ENCODE data around the gene PUS3.
"Not testable (repeated sequence)": the region's sequence is repeated elsewhere in the genome, so short reads cannot be mapped to it uniquely, and the experiment has no call there.

PUS3 gene

GRCh38 chr11:125857670-125858069 lies 45.3 kb downstream of the PUS3 start:
- DNase-seq: not testable (repeated sequence)

DNA sequence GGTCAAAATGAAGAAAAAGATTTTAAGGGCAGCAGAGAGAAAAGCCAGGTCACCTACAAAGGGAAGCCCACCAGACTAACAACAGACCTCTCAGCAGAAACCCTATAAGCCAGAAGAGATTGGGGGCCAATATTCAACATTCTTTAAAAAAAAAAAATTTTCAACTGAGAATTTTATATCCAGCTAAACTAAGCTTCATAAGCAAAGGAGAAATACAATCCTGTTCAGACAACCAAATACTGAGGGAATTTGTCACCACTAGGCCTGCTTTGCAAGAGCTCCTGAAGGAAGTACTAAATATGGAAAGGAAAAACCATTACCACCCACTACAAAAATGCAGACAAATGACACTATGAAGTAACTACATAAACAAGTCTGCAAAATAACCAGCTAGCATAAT lies 56.8 kb downstream of the PUS3 start:
- DNase-seq: no peak

Measured in stimulated activated CD4-positive, alpha-beta T cell treated with anti-CD3 and anti-CD28 coated beads, Interleukin-1b, Interleukin-23, amount 100 ng/mL, for 48 hours (primary cell).